Panc1 (cell line): ENCODE results near the gene CLGN. TPM values are rescaled to one million over a fixed set of nuclear protein-coding genes. Genes with fewer than 3 reads are reported as not detected.

Source experiments
- ATAC-seq: fragments of 200-7000 bp; cut with Tn5 transposase; 2 replicates; pipeline ENCODE4 v1.9.1; 2020; ENCODE audit warnings: mild to moderate bottlenecking, moderate library complexity
- BruUV-seq: library from RNA; stranded (reverse); fragments of 400-500 nt; replicated peaks from 2 replicates; lab custom pipeline; 2021; lab: Mats Ljungman, UMichigan
- CTCF ChIA-PET: fragments of 300-600 bp; sonication (Branson Sonifier 250); formaldehyde crosslinking; loops from one replicate; lab custom pipeline; 2022; ENCODE audit warnings: antibody characterized with exemption; lab: Charles Lee
- POLR2A ChIA-PET: fragments of 300-600 bp; sonication (Branson Sonifier 250); formaldehyde crosslinking; loops from one replicate; lab custom pipeline; 2022; ENCODE audit warnings: antibody characterized with exemption; lab: Charles Lee
- DNase-seq: peaks from one replicate; pipeline ENCODE4 v3.0.0-alpha.2; 2010; ENCODE audit warnings: low read depth, low spot score
- H3K27ac ChIP-seq: 2 replicates; pipeline ENCODE4 v1.5.1; 2011; ENCODE audit warnings: mild to moderate bottlenecking, low read length, inconsistent platforms
- H3K27me3 ChIP-seq: fragments of 200-500 bp; sonication (Bioruptor generic); 2 replicates; pipeline ENCODE4 v1.6.0; 2014; ENCODE audit warnings: low read length, inconsistent platforms; ENCODE audit not compliant: control insufficient read depth, insufficient read depth
- H3K36me3 ChIP-seq: fragments of 200-500 bp; sonication (Bioruptor generic); 2 replicates; pipeline ENCODE4 v1.5.1; 2014; ENCODE audit warnings: inconsistent platforms, mild to moderate bottlenecking, low read length, moderate library complexity; ENCODE audit not compliant: control insufficient read depth, insufficient read depth
- H3K4me1 ChIP-seq: 2 replicates; pipeline ENCODE4 v1.5.1; 2011; ENCODE audit warnings: inconsistent platforms, mild to moderate bottlenecking, low read length, moderate library complexity; ENCODE audit not compliant: control insufficient read depth, insufficient read depth
- H3K4me3 ChIP-seq, 2 experiments: 2 replicates each; pipeline ENCODE4 v1.5.1; 2011 to 2012; ENCODE audit warnings: low read depth in 2 of 2, low read length in 2 of 2, mild to moderate bottlenecking in 2 of 2, inconsistent platforms in 1 of 2, moderate library complexity in 1 of 2
- H3K9me3 ChIP-seq: fragments of 200-500 bp; sonication (Bioruptor generic); 2 replicates; pipeline ENCODE4 v1.5.1; 2014; ENCODE audit warnings: low read depth, mild to moderate bottlenecking, inconsistent platforms, low read length, moderate library complexity; ENCODE audit not compliant: control insufficient read depth, insufficient read depth
- POLR2AphosphoS5 ChIP-seq: IDR thresholded peaks from 2 replicates; pipeline ENCODE4 v1.6.1; 2012; ENCODE audit warnings: mild to moderate bottlenecking, low read depth, low read length, moderate library complexity
- SIN3A ChIP-seq: IDR thresholded peaks from 2 replicates; pipeline ENCODE4 v1.6.1; 2012; ENCODE audit warnings: low read depth, mild to moderate bottlenecking, low read length, moderate library complexity, borderline replicate concordance; ENCODE audit not compliant: insufficient read depth
- TCF7L2 ChIP-seq: IDR thresholded peaks from 2 replicates; pipeline ENCODE4 v1.6.1; 2011; ENCODE audit warnings: mild to moderate bottlenecking, low read depth, low read length, inconsistent platforms
- in situ Hi-C: cut with HindIII; loops from 2 replicates; pipeline ENCODE4 v1.10.0; 2016; ENCODE audit warnings: low sequenced_read_pairs, low pct_unique_long_range_greater_than_20kb
- intact Hi-C: fragments of 100-400 bp; cut with micrococcal nuclease; formaldehyde crosslinking; loops from one replicate; pipeline ENCODE4 v1.10.0; 2022; ENCODE audit not compliant: unreplicated experiment
- total RNA-seq: library from RNA; stranded (reverse); gene quantifications from one replicate; pipeline ENCODE4 v1.2.1, GENCODE V29; 2021; ENCODE audit not compliant: unreplicated experiment
- TF ChIP-seq, protein P1 (sequence below): fragments of 450-650 bp; IDR thresholded peaks from 2 replicates; pipeline ENCODE4 v1.5.1; 2017; ENCODE audit warnings: mild to moderate bottlenecking
- TF ChIP-seq, protein P2 (sequence below), 2 experiments: IDR thresholded peaks; 2 replicates each; pipeline ENCODE4 v1.6.1; 2011 to 2012; ENCODE audit warnings: low read depth in 2 of 2, control low read depth in 1 of 2, low read length in 1 of 2, mild to moderate bottlenecking in 1 of 2, moderate library complexity in 1 of 2; ENCODE audit not compliant: insufficient read depth in 1 of 2

CLGN gene
- total RNA-seq, 1 experiment from 2014 or later, result 5.4 TPM

DNA sequence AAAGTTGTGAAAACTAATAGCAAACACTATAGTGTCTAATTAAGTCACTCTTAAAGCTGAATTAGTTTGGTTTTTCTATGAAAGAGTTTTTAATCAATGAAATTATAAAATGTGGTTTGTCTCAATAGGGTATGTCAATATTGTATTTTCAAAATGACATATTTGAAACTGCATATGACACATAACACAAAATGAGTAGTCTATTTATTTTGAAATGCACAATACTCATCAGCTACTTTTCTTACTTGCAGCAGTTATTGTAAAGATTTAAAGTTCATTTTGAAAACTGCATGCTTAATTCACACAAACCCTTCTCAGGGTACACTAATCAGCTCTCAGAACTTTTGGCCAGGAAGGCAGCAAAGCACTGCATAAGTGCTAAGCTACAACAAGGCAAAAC, 21.2 kb downstream of the CLGN start:
- BruUV-seq, result no TSS peak
- CTCF ChIA-PET, result no interaction called here
- no peaks in the 10 kb centered on the region for H3K9me3 ChIP-seq
- ATAC-seq (no peak), DNase-seq (no peak)
- POLR2A ChIA-PET, result no interaction called here
- intact Hi-C loops, result no loop called here
- H3K27me3 ChIP-seq, result no peaks in the 10 kb centered on the region
- no peak overlapping the region for H3K27ac ChIP-seq
- TF ChIP-seq TCF7L2 (no peak), SIN3A (no peak), POLR2AphosphoS5 (no peak)
- TF ChIP-seq, protein P1, sequence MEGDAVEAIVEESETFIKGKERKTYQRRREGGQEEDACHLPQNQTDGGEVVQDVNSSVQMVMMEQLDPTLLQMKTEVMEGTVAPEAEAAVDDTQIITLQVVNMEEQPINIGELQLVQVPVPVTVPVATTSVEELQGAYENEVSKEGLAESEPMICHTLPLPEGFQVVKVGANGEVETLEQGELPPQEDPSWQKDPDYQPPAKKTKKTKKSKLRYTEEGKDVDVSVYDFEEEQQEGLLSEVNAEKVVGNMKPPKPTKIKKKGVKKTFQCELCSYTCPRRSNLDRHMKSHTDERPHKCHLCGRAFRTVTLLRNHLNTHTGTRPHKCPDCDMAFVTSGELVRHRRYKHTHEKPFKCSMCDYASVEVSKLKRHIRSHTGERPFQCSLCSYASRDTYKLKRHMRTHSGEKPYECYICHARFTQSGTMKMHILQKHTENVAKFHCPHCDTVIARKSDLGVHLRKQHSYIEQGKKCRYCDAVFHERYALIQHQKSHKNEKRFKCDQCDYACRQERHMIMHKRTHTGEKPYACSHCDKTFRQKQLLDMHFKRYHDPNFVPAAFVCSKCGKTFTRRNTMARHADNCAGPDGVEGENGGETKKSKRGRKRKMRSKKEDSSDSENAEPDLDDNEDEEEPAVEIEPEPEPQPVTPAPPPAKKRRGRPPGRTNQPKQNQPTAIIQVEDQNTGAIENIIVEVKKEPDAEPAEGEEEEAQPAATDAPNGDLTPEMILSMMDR, result no peak
- TF ChIP-seq, protein P2, sequence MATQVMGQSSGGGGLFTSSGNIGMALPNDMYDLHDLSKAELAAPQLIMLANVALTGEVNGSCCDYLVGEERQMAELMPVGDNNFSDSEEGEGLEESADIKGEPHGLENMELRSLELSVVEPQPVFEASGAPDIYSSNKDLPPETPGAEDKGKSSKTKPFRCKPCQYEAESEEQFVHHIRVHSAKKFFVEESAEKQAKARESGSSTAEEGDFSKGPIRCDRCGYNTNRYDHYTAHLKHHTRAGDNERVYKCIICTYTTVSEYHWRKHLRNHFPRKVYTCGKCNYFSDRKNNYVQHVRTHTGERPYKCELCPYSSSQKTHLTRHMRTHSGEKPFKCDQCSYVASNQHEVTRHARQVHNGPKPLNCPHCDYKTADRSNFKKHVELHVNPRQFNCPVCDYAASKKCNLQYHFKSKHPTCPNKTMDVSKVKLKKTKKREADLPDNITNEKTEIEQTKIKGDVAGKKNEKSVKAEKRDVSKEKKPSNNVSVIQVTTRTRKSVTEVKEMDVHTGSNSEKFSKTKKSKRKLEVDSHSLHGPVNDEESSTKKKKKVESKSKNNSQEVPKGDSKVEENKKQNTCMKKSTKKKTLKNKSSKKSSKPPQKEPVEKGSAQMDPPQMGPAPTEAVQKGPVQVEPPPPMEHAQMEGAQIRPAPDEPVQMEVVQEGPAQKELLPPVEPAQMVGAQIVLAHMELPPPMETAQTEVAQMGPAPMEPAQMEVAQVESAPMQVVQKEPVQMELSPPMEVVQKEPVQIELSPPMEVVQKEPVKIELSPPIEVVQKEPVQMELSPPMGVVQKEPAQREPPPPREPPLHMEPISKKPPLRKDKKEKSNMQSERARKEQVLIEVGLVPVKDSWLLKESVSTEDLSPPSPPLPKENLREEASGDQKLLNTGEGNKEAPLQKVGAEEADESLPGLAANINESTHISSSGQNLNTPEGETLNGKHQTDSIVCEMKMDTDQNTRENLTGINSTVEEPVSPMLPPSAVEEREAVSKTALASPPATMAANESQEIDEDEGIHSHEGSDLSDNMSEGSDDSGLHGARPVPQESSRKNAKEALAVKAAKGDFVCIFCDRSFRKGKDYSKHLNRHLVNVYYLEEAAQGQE (IDR thresholded peaks at IDR 0.05; ENCODE audit: insufficient read depth in 1 of 2, low read depth in 2 of 2, low read length in 1 of 2), result no peak
- in situ Hi-C loops, result no loop called here
- no peaks in the 10 kb centered on the region for H3K36me3 ChIP-seq
- H3K4me3 ChIP-seq, result no peak overlapping the region
- no peaks in the 10 kb centered on the region for H3K4me1 ChIP-seq

DNA sequence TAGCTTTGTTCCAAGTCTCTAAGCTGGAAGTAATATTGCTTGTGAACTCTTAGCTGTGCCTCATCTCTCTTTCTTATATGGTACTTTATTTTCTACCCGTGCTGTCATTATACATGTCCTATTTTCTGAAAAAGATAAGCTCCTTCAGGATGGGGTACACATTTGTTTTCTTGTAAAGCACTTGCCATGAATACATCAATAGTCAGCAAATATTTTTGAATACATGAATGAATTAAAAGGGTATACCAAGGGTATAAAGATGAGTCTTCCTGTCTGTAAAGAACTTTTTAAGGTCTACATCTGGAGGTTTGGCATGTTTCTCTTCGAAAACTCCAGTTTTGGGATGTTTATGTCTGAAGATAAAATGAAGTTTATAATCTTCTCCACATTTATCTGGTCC, 27.3 kb downstream of the CLGN start:
- POLR2A ChIA-PET, result no interaction called here
- Histone ChIP-seq H3K27me3 (no peaks in the 10 kb centered on the region), H3K27ac (no peak overlapping the region), H3K4me3 (no peak overlapping the region), H3K4me1 (no peaks in the 10 kb centered on the region), H3K9me3 (no peaks in the 10 kb centered on the region), H3K36me3 (no peaks in the 10 kb centered on the region)
- DNase-seq, result no peak
- intact Hi-C loops, result no loop called here
- TF ChIP-seq POLR2AphosphoS5, result no peak
- TF ChIP-seq, protein P1, result no peak
- no peak for TF ChIP-seq TCF7L2
- TF ChIP-seq SIN3A, result no peak
- TF ChIP-seq, protein P2 (IDR thresholded peaks at IDR 0.05; ENCODE audit: insufficient read depth in 1 of 2, low read depth in 2 of 2, low read length in 1 of 2), result no peak
- in situ Hi-C loops, result no loop called here
- no TSS peak for BruUV-seq
- ATAC-seq, result no peak
- CTCF ChIA-PET, result no interaction called here
